T-cell (primary cell): ENCODE measurements around the gene GRK3. TPM values are rescaled to one million over a fixed set of nuclear protein-coding genes. Genes with fewer than 3 reads are reported as not detected.
"Not testable (repeated sequence)": the region's sequence is repeated elsewhere in the genome, so short reads cannot be mapped to it uniquely, and the experiment has no call there.

Experiments
- ATAC-seq, 4 experiments: fragments of 200-7000 bp in 3 of 4; fragments of 150-1000 bp in 1 of 4; cut with Tn5 transposase; replicated peaks in 1 of 4; 1 replicate in 3 of 4; 2 replicates in 1 of 4; pipeline ENCODE4 v1.10.0; 2021; ENCODE audit warnings: moderate library complexity in 3 of 4, mild to moderate bottlenecking in 2 of 4, moderate number of reproducible peaks in 1 of 4
- CTCF ChIA-PET, 2 donors: fragments of 300-600 bp; sonication (Branson Sonifier 250); formaldehyde crosslinking; loops; one replicate each; lab custom pipeline; 2022; ENCODE audit warnings: antibody characterized with exemption in 2 of 2; lab: Charles Lee
- POLR2A ChIA-PET, 2 donors: fragments of 300-600 bp; sonication (Branson Sonifier 250); formaldehyde crosslinking; loops; one replicate each; lab custom pipeline; 2022; ENCODE audit warnings: antibody characterized with exemption in 2 of 2; lab: Charles Lee
- DNase-seq, 35 experiments: peaks; one replicate each; pipeline versions ENCODE4 v3.0.0 to v3.0.0-alpha.2; 2013 to 2023
- H3K27ac ChIP-seq: one replicate; pipeline ENCODE4 v1.5.1; 2013; ENCODE audit warnings: low read length
- H3K27me3 ChIP-seq, 2 experiments: replicated peaks in 1 of 2; 1 replicate in 1 of 2; 2 replicates in 1 of 2; pipeline versions ENCODE4 v1.6.1 to v1.7.0; 2013; ENCODE audit warnings: low read length in 1 of 2, mixed read lengths in 1 of 2; ENCODE audit not compliant: control insufficient read depth in 2 of 2, insufficient read depth in 2 of 2; ENCODE audit errors: extremely low read depth in 1 of 2
- H3K36me3 ChIP-seq, 2 donors: 1 replicate in 1 of 2; 2 replicates in 1 of 2; pipeline versions ENCODE4 v1.6.1 to v1.7.0; 2013; ENCODE audit warnings: low read length in 1 of 2; ENCODE audit not compliant: control insufficient read depth in 2 of 2, insufficient read depth in 1 of 2; ENCODE audit errors: extremely low read depth in 1 of 2
- H3K4me1 ChIP-seq, 2 experiments: 1 replicate in 1 of 2; 2 replicates in 1 of 2; pipeline versions ENCODE4 v1.6.1 to v1.7.0; 2013; ENCODE audit warnings: low read length in 2 of 2, mixed read lengths in 1 of 2; ENCODE audit not compliant: insufficient read depth in 2 of 2, control insufficient read depth in 1 of 2; ENCODE audit errors: extremely low read depth in 1 of 2
- H3K4me3 ChIP-seq, 2 donors: 1 replicate in 1 of 2; 2 replicates in 1 of 2; pipeline versions ENCODE4 v1.5.1 to v1.7.0; 2013; ENCODE audit warnings: mild to moderate bottlenecking in 2 of 2, low read length in 1 of 2, moderate library complexity in 1 of 2; ENCODE audit not compliant: control insufficient read depth in 1 of 2; ENCODE audit errors: extremely low read depth in 1 of 2
- H3K9me3 ChIP-seq: 2 replicates; pipeline ENCODE4 v1.7.0; 2013
- H3K27ac Mint-ChIP-seq, 2 donors: one replicate each; pipeline ENCODE4 v1.8.0; 2020 to 2021; ENCODE audit warnings: mild to moderate bottlenecking in 2 of 2, mixed read lengths in 2 of 2
- H3K27me3 Mint-ChIP-seq, 2 donors: one replicate each; pipeline ENCODE4 v1.8.0; 2021 to 2022; ENCODE audit warnings: mixed read lengths in 2 of 2
- H3K36me3 Mint-ChIP-seq: one replicate; pipeline ENCODE4 v1.8.0; 2021; ENCODE audit warnings: mixed read lengths
- H3K4me1 Mint-ChIP-seq, 3 donors: one replicate each; pipeline ENCODE4 v1.8.0; 2020 to 2022; ENCODE audit warnings: mixed read lengths in 3 of 3, mild to moderate bottlenecking in 1 of 3
- H3K4me3 Mint-ChIP-seq, 3 donors: one replicate each; pipeline ENCODE4 v1.8.0; 2020 to 2022; ENCODE audit warnings: mild to moderate bottlenecking in 3 of 3, mixed read lengths in 3 of 3, moderate library complexity in 3 of 3
- H3K9me3 Mint-ChIP-seq, 3 donors: one replicate each; pipeline ENCODE4 v1.8.0; 2020 to 2022; ENCODE audit warnings: mixed read lengths in 3 of 3
- WGBS: methylation state at CpG from one replicate; pipeline ENCODE4 v1.1.5; 2013; ENCODE audit warnings: missing lambda C conversion rate; ENCODE audit not compliant: insufficient coverage; 5-methylcytosine and 5-hydroxymethylcytosine counted together
- total RNA-seq, 35 experiments: library from RNA in 6 of 35; stranded (reverse) in 6 of 35; fragments of 120-200 nt in 1 of 35; gene quantifications; one replicate each; pipeline versions ENCODE4 v1.2.1 to v1.2.4 and lab custom pipeline; 2013 to 2026

The GRK3 gene
- total RNA-seq, 5 donors from 2014 or later (not counting 1 experiment from before 2014, with no cell fraction given): 1.4 to 7.0 (median 3.6) TPM

GRCh38 chr22:25546751-25547150, 17.7 kb upstream of the GRK3 start:
- H3K9me3 Mint-ChIP-seq: peaks cover 0 to 3% (median 0%) of the 10 kb centered on the region in 3 donors
- Histone ChIP-seq H3K9me3 (no peaks in the 10 kb centered on the region), H3K27ac (no peak overlapping the region), H3K4me1 (no peaks in the 10 kb centered on the region), H3K27me3 (peaks cover 0 to 3% of the 10 kb centered on the region in 2 experiments), H3K36me3 (no peaks in the 10 kb centered on the region), H3K4me3 (no peak overlapping the region)
- POLR2A ChIA-PET: no interaction called here
- H3K27ac Mint-ChIP-seq: no peak overlapping the region
- no peaks in the 10 kb centered on the region for H3K27me3 Mint-ChIP-seq
- no peaks in the 10 kb centered on the region for H3K4me1 Mint-ChIP-seq
- H3K4me3 Mint-ChIP-seq: no peak overlapping the region
- no peaks in the 10 kb centered on the region for H3K36me3 Mint-ChIP-seq
- ATAC-seq: no peak
- CTCF ChIA-PET: no interaction called here
- WGBS: no CpG with 5 or more reads among the region's 4 CpGs
- DNase-seq: no peak

- no peak overlapping the region for H3K4me3 Mint-ChIP-seq
- H3K4me1 Mint-ChIP-seq: no peaks in the 10 kb centered on the region
- WGBS: 60% methylated on average over 6 of the region's 10 CpGs
- no peak overlapping the region for H3K27ac Mint-ChIP-seq
- H3K9me3 Mint-ChIP-seq: peaks cover 0 to 3% (median 0%) of the 10 kb centered on the region in 3 donors
- Histone ChIP-seq H3K4me3 (no peak overlapping the region), H3K36me3 (no peaks in the 10 kb centered on the region), H3K27me3 (peaks cover 0 to 3% of the 10 kb centered on the region in 2 experiments), H3K27ac (no peak overlapping the region), H3K9me3 (no peaks in the 10 kb centered on the region), H3K4me1 (no peaks in the 10 kb centered on the region)
- DNase-seq: no peak
- peaks cover 0 to 1% of the 10 kb centered on the region in 2 donors for H3K27me3 Mint-ChIP-seq
- CTCF ChIA-PET: no interaction called here
- H3K36me3 Mint-ChIP-seq: no peaks in the 10 kb centered on the region
- ATAC-seq: no peak
- POLR2A ChIA-PET: no interaction called here
These were observed 15.5 kb upstream of the GRK3 start for GRCh38 chr22:25548866-25549464.

DNA sequence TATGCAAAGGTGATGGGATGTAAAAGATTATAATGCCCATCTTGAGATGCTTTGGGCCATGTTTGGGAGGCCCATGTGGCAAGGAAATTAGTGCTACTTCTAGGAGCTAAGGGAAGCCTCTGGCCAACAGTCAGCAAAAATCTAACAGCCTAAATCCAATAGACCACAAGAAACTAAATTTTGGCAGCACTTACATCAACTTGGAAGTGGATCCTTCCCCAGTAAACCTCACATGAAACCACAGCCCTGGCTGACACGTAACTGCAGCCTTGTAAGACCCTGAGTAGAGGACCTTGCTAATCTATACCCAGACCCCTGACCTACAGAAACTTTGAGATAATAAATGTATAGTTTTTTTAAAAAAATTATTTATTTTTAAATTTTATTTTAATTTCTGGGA, 13.1 kb upstream of the GRK3 start:
- POLR2A ChIA-PET: no interaction called here
- DNase-seq (no peak), ATAC-seq (no peak)
- Histone ChIP-seq H3K4me1 (no peaks in the 10 kb centered on the region), H3K9me3 (no peaks in the 10 kb centered on the region), H3K36me3 (no peaks in the 10 kb centered on the region), H3K4me3 (no peak overlapping the region), H3K27me3 (peaks cover 0 to 4% of the 10 kb centered on the region in 2 experiments), H3K27ac (no peak overlapping the region)
- Mint-ChIP-seq H3K27ac (no peak overlapping the region), H3K36me3 (no peaks in the 10 kb centered on the region), H3K9me3 (peaks cover 0 to 3% (median 0%) of the 10 kb centered on the region in 3 donors), H3K27me3 (peaks cover 0 to 1% of the 10 kb centered on the region in 2 donors), H3K4me3 (no peak overlapping the region), H3K4me1 (no peaks in the 10 kb centered on the region)
- no CpG with 5 or more reads among the region's 1 CpG for WGBS
- CTCF ChIA-PET: interaction anchor here (0.6 kb wide), 2 partner anchors 12 to 149 kb away, joined by 3 to 5 read pairs; no protein-coding TSS in a partner anchor

- H3K36me3 Mint-ChIP-seq, H3K27ac ChIP-seq, H3K9me3 Mint-ChIP-seq, H3K4me1 ChIP-seq, H3K9me3 ChIP-seq, H3K27me3 ChIP-seq, H3K4me1 Mint-ChIP-seq, H3K27ac Mint-ChIP-seq, H3K4me3 Mint-ChIP-seq, H3K27me3 Mint-ChIP-seq, DNase-seq, H3K36me3 ChIP-seq, POLR2A ChIA-PET, CTCF ChIA-PET, H3K4me3 ChIP-seq, ATAC-seq: not testable (repeated sequence)
- no CpG with 5 or more reads among the region's 1 CpG for WGBS
These were observed 12.1 kb upstream of the GRK3 start for GRCh38 chr22:25552405-25552804.

DNA sequence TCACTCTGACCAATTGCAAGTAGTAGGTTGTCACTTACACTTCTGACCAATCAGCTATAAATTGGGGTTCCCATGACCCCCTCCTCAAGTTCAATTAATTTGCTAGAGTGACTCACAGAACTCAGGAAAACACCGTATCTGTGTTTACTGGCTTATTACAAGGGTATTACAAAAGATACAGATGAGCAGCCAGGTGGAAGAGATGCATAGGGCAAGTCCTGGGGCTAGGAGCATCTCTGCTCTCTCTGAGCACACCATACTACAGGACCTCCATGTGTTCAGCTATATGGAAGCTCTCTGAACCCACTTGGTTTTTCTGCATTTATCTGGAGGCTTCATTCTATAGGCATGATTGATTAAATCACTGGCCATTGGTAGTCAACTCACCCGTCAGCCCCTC, 11.3 kb upstream of the GRK3 start:
- peaks cover 0 to 1% of the 10 kb centered on the region in 2 donors for H3K27me3 Mint-ChIP-seq
- ChIA-PET POLR2A (no interaction called here), CTCF (interaction anchor here (0.6 to 0.9 kb wide), 2 partner anchors 9 to 249 kb away, joined by 3 read pairs; no protein-coding TSS in a partner anchor)
- H3K27me3 ChIP-seq: peaks cover 0 to 4% of the 10 kb centered on the region in 2 experiments
- H3K4me1 Mint-ChIP-seq: no peaks in the 10 kb centered on the region
- no peak overlapping the region for H3K27ac Mint-ChIP-seq
- peaks cover 0 to 3% (median 0%) of the 10 kb centered on the region in 3 donors for H3K9me3 Mint-ChIP-seq
- H3K9me3 ChIP-seq: no peaks in the 10 kb centered on the region
- no peaks in the 10 kb centered on the region for H3K36me3 ChIP-seq
- ATAC-seq (no peak), DNase-seq (no peak)
- no peak overlapping the region for H3K27ac ChIP-seq
- WGBS: no CpG with 5 or more reads among the region's 2 CpGs
- H3K36me3 Mint-ChIP-seq: no peaks in the 10 kb centered on the region
- H3K4me1 ChIP-seq: no peaks in the 10 kb centered on the region
- no peak overlapping the region for H3K4me3 Mint-ChIP-seq
- no peak overlapping the region for H3K4me3 ChIP-seq

GRCh38 chr22:25554238-25554671, 10.2 kb upstream of the GRK3 start:
- Histone ChIP-seq H3K9me3 (no peaks in the 10 kb centered on the region), H3K27ac (no peak overlapping the region), H3K4me3 (no peak overlapping the region), H3K36me3 (no peaks in the 10 kb centered on the region), H3K27me3 (peaks cover 0 to 4% of the 10 kb centered on the region in 2 experiments), H3K4me1 (no peaks in the 10 kb centered on the region)
- Mint-ChIP-seq H3K9me3 (peaks cover 0 to 3% (median 0%) of the 10 kb centered on the region in 3 donors), H3K27ac (no peak overlapping the region), H3K4me1 (no peaks in the 10 kb centered on the region), H3K27me3 (peaks cover 0 to 1% of the 10 kb centered on the region in 2 donors), H3K4me3 (no peak overlapping the region), H3K36me3 (no peaks in the 10 kb centered on the region)
- WGBS: no CpG with 5 or more reads among the region's 1 CpG
- ChIA-PET POLR2A (no interaction called here), CTCF (interaction anchor here in 1 of 2 donors (0.9 kb wide), 1 partner anchor 10 kb away, joined by 3 read pairs; no protein-coding TSS in a partner anchor)
- ATAC-seq (no peak), DNase-seq (no peak)
